HEK293T (cell line): ENCODE data around the gene R3HDM2.

Experiments used
- CTBP1 ChIP-seq: fragments of 450-650 bp; IDR thresholded peaks from 2 replicates; pipeline ENCODE4 v1.6.1; 2016; ENCODE audit warnings: borderline replicate concordance
- FOXK2 ChIP-seq: fragments of 450-650 bp; IDR thresholded peaks from 2 replicates; pipeline ENCODE4 v1.6.1; 2016; ENCODE audit warnings: mild to moderate bottlenecking
- SP1 ChIP-seq: fragments of 450-650 bp; IDR thresholded peaks from 2 replicates; pipeline ENCODE4 v1.6.1; 2017
- TARDBP ChIP-seq: fragments of 450-650 bp; IDR thresholded peaks from 2 replicates; pipeline ENCODE4 v1.6.1; 2016
- ZNF384 ChIP-seq: fragments of 450-650 bp; IDR thresholded peaks from 2 replicates; pipeline ENCODE4 v1.6.1; 2016

DNA sequence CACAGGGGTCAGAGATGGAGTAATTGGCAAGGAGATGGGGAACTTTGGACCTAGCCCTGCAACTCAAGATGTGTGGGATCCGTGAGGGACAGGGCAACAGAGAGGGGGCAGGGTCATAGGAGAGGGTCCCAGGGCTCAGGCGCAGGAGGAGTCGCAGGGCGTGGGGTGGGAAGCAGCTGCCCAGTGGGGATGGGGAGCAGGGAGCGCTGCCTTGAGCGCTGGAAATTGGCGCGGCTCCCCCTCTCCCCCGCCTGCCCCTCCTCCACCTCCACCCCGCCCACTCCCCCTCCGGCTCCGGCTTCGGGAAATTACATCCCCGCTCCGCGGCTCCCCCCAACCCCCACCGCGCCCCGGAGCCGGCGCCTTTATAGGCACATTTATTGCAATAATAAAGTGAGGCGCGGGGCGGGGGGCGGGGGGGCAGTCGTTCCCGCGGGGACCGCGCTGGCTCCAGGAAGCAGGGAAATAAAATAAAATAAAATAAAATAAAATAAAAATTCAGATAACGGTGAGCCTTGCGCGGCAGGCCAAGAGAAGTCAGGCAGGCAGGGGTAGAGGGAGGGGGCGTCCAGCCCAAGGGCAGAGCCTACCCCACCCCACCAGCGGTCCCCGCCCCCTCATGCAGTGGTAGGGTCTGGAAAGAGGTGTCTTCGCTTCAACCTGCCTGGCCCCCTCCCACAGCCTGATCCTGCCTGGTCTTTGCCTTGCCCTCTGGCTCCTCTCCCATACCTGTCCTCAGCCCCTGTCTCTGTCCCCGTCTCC is 210.7 kb downstream of the R3HDM2 start:
- no peak for TF ChIP-seq TARDBP
- TF ChIP-seq CTBP1, result no peak
- no peak for TF ChIP-seq ZNF384
- TF ChIP-seq FOXK2, result no peak
- TF ChIP-seq SP1, result no peak
